ENCODE measurements around the gene GPRIN3.
"Not testable (repeated sequence)": the region's sequence is repeated elsewhere in the genome, so short reads cannot be mapped to it uniquely, and the experiment has no call there.

Gene GPRIN3

GRCh38 chr4:89254847-89255246 is 52.8 kb downstream of the GPRIN3 start:
- peak; percentile 30 for DNase-seq (ENCODE audit: low read depth)

GRCh38 chr4:89254347-89254746 is 53.3 kb downstream of the GPRIN3 start:
- DNase-seq (ENCODE audit: low read depth): not testable (repeated sequence)

- no peak for DNase-seq (ENCODE audit: low read depth)
These were observed 53.7 kb downstream of the GPRIN3 start for GRCh38 chr4:89253935-89254334.

- DNase-seq (ENCODE audit: low read depth): no peak
These were observed 54.3 kb downstream of the GPRIN3 start for GRCh38 chr4:89253311-89253710.

GRCh38 chr4:89251396-89251795 is 56.2 kb downstream of the GPRIN3 start:
- no peak for DNase-seq (ENCODE audit: low read depth)

GRCh38 chr4:89249716-89250361 is 57.8 kb downstream of the GPRIN3 start:
- DNase-seq (ENCODE audit: low read depth): no peak

- no peak for DNase-seq (ENCODE audit: low read depth)
These were observed 58.3 kb downstream of the GPRIN3 start for GRCh38 chr4:89249313-89249712.

- DNase-seq (ENCODE audit: low read depth): no peak
These were observed 58.7 kb downstream of the GPRIN3 start for GRCh38 chr4:89248879-89249281.

- no peak for DNase-seq (ENCODE audit: low read depth)
These were observed 59.6 kb downstream of the GPRIN3 start for GRCh38 chr4:89247951-89248350.

- no peak for DNase-seq (ENCODE audit: low read depth)
These were observed 62.1 kb downstream of the GPRIN3 start for GRCh38 chr4:89245459-89245858.

GRCh38 chr4:89243733-89244252 is 63.8 kb downstream of the GPRIN3 start:
- DNase-seq (ENCODE audit: low read depth): no peak

- no peak for DNase-seq (ENCODE audit: low read depth)
These were observed 64.5 kb downstream of the GPRIN3 start for GRCh38 chr4:89242864-89243732.

GRCh38 chr4:89242216-89242615 is 65.4 kb downstream of the GPRIN3 start:
- no peak for DNase-seq (ENCODE audit: low read depth)

GRCh38 chr4:89230271-89230670 is 77.3 kb downstream of the GPRIN3 start:
- no peak for DNase-seq (ENCODE audit: low read depth)

GRCh38 chr4:89226665-89227574 is 80.7 kb downstream of the GPRIN3 start:
- DNase-seq (ENCODE audit: low read depth): peak; percentile 53

GRCh38 chr4:89222170-89222569 is 85.4 kb downstream of the GPRIN3 start:
- no peak for DNase-seq (ENCODE audit: low read depth)

GRCh38 chr4:89221167-89221867 is 86.3 kb downstream of the GPRIN3 start:
- DNase-seq (ENCODE audit: low read depth): no peak

- no peak for DNase-seq (ENCODE audit: low read depth)
These were observed 89.0 kb downstream of the GPRIN3 start for GRCh38 chr4:89218587-89218986.

GRCh38 chr4:89217604-89218003 is 90.0 kb downstream of the GPRIN3 start:
- no peak for DNase-seq (ENCODE audit: low read depth)

- DNase-seq (ENCODE audit: low read depth): no peak
These were observed 90.7 kb downstream of the GPRIN3 start for GRCh38 chr4:89216866-89217265.

GRCh38 chr4:89216422-89216821 is 91.2 kb downstream of the GPRIN3 start:
- DNase-seq (ENCODE audit: low read depth): no peak

GRCh38 chr4:89215736-89216135 is 91.9 kb downstream of the GPRIN3 start:
- no peak for DNase-seq (ENCODE audit: low read depth)
